ENCODE results near the gene STAC.

STAC gene

DNA sequence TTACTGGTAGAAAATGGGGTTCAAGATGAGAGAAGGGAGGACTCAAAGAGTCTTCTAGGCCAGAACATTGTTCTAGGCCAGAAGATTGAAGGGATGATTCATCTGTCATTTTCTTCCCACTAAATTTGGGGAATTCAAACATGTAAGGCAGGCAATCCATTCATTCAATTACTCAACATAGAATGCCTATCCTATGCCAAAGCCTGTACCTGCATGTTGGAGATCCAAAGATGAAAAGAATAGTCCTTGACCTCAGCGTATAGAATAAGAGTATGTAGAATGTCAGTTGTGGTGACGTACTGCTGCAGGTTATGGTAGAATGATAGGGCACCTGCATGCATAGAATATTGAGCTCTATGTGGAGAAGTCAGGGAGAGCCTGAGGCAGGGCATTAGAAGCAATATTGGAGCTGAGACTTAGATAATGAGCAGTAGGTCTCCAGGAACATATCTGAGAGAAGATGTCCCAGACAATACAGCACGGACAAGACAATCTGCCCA lies 49.7 kb downstream of the STAC start:
- no peak overlapping the region for H3K4me3 ChIP-seq (ENCODE audit: low read length)
- TF ChIP-seq, protein P1, sequence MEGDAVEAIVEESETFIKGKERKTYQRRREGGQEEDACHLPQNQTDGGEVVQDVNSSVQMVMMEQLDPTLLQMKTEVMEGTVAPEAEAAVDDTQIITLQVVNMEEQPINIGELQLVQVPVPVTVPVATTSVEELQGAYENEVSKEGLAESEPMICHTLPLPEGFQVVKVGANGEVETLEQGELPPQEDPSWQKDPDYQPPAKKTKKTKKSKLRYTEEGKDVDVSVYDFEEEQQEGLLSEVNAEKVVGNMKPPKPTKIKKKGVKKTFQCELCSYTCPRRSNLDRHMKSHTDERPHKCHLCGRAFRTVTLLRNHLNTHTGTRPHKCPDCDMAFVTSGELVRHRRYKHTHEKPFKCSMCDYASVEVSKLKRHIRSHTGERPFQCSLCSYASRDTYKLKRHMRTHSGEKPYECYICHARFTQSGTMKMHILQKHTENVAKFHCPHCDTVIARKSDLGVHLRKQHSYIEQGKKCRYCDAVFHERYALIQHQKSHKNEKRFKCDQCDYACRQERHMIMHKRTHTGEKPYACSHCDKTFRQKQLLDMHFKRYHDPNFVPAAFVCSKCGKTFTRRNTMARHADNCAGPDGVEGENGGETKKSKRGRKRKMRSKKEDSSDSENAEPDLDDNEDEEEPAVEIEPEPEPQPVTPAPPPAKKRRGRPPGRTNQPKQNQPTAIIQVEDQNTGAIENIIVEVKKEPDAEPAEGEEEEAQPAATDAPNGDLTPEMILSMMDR (conservative IDR thresholded peaks at IDR 0.05; ENCODE audit: low read length) = no peak
- no peak for DNase-seq (ENCODE audit: low read depth)

DNA sequence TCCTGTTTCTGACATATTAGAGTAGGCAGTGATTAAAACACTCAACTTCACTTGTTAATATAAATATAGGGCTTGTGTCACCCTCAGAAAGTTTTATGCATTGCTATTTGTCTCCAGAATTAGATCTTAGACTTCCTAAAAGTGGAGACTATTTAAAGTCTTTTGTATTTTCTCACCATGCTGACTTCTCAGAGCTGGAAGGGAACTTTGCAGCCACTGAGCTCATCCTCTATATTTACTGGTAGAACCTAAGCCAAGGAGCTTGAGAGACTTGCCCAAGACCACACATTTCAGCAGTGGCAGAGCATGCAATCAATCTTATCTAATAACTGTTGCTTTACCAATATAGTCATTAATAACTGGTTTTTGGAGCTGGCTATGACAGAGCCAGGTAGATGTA lies 53.2 kb downstream of the STAC start:
- DNase-seq (ENCODE audit: low read depth) = peak; percentile 15
- H3K4me3 ChIP-seq (ENCODE audit: low read length) = no peak overlapping the region
- TF ChIP-seq, protein P1 (conservative IDR thresholded peaks at IDR 0.05; ENCODE audit: low read length) = no peak

DNA sequence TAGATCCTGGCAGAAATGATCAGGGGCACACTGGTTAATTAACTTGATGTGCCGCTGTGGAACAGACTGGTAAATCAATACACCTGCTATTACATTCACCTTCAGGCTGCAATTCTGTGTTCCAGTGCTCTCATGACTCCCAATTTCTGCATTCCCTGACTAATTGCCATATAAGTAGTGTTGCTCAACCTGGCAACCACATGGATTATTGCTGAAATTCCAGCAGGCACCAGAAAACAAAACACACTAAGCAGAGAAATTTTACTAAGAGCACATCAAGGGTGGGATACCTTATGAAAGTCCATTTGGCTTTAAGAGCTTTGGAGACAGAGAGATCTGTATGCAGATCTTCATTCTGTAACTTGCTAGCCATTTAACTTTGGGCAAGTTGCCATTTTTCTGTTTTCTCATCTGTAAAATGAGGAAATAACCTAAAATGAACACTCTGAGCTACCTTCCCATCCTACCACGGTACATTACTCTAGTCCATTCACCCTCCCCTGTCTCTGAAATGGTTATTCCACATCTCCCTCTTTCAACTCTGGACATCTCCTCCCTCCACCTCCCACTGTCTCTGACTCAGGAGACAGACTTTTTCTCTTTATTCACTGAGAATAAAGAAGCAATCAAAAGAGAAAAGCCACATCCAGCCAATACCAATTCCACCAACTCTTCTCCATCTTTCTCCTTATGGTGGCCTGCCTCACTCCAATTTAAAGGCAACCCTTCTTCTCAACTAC lies 54.6 kb downstream of the STAC start:
- peak; percentile 82 for DNase-seq (ENCODE audit: low read depth)
- TF ChIP-seq, protein P1 (conservative IDR thresholded peaks at IDR 0.05; ENCODE audit: low read length) = no peak
- no peak overlapping the region for H3K4me3 ChIP-seq (ENCODE audit: low read length)

DNA sequence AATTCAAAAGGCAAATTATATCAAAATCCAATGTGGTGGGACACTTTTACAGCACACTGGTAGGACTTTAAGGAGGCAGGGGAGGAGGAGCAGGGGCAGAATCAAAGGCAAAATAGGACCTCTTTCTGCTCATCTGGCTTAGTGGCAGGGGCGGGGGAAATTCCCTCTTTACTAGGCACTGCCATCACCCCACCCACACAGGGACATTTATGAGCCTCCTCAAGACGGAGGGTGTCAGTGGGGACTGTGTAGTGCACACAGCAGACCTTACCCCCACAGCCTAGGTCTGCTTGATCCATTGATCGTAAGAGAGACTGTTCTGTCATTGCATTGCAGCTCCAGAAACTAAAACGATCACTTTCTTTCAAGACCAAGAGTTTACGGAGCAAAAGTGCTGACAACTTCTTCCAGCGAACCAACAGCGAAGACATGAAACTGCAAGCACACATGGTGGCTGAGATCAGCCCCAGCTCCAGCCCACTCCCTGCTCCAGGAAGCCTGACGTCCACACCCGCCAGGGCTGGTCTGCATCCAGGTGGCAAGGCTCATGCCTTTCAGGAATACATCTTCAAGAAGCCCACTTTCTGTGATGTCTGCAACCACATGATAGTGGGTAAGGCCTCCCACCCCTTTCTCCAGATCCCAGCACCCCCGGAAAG lies 62.9 kb downstream of the STAC start:
- no peak overlapping the region for H3K4me3 ChIP-seq (ENCODE audit: low read length)
- TF ChIP-seq, protein P1 (conservative IDR thresholded peaks at IDR 0.05; ENCODE audit: low read length) = no peak
- no peak for DNase-seq (ENCODE audit: low read depth)

DNA sequence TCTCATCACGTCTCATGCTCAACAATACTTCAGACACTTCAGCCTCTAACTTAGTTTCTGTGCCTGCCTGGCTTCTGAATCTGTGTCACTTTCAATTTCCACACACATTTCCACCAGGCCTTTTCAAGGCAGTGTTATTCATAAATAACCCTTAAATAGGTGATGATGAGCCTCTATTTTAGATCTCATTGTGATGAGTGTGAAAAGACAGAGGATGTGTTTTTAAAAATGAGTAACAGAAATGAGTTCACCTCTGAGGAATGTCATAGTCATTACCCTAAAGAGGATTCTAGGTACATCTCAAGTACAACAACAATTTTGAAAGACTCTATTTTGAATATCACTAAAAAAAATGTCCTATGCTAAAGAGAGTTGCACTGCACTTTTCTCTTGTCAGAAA lies 64.6 kb downstream of the STAC start:
- H3K4me3 ChIP-seq (ENCODE audit: low read length) = no peak overlapping the region
- DNase-seq (ENCODE audit: low read depth) = peak; percentile 56
- TF ChIP-seq, protein P1 (conservative IDR thresholded peaks at IDR 0.05; ENCODE audit: low read length) = no peak

DNA sequence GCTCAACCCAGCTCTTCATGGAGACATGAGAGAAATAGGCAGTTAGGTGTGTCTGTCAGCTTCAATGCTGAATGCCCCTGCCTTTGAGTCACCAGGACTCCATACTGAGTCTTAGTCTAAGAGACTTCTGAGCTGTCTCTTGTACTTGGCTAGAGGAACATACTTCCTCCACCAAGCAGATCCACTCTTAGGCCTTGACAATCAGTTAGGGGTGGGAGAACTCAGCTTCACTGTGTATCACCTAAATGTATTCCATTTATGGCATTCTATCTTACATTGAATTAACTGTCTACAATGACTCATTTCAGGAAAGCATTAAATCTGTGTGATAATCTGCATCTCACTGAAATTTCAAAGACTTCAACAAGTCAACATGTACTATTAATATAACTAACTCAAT lies 66.0 kb downstream of the STAC start:
- no peak overlapping the region for H3K4me3 ChIP-seq (ENCODE audit: low read length)
- DNase-seq (ENCODE audit: low read depth) = no peak
- TF ChIP-seq, protein P1 (conservative IDR thresholded peaks at IDR 0.05; ENCODE audit: low read length) = no peak

DNA sequence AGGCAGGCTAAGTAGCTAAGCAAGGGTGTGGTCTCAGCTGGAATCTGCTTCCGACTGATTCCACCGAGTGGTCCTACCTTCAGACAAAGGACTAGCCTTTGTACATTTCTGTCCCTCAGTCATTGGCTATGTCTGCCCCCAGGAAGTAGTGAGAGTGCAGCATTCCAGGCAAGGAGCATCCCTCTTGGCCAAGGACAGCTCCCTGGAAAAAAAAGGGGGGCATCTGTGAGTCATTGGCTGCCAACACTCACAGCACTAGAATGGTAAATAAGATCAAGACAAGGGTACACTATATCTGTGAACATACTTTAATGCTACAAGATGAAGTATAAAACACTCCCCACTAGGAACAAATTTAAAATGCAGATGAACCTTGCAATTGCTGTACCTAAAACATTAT lies 66.8 kb downstream of the STAC start:
- peak; percentile 17 for DNase-seq (ENCODE audit: low read depth)
- no peak overlapping the region for H3K4me3 ChIP-seq (ENCODE audit: low read length)
- TF ChIP-seq, protein P1 (conservative IDR thresholded peaks at IDR 0.05; ENCODE audit: low read length) = no peak
